Thyroid gland (tissue), 4 donors: ENCODE data around the gene TCAF2. TPM values are rescaled to one million over a fixed set of nuclear protein-coding genes. Genes with fewer than 3 reads are reported as not detected.
A peak's percentile ranks its signal among the peaks of the same experiment; 100 is the strongest.
"Not testable (repeated sequence)": the region's sequence is repeated elsewhere in the genome, so short reads cannot be mapped to it uniquely, and the experiment has no call there.

ENCODE experiments used
- DNase-seq, 2 donors: peaks; one replicate each; pipeline ENCODE4 v3.0.0-alpha.2; 2019
- H3K27ac ChIP-seq, 3 donors: fragments of 200-600 bp; sonication (generic); 1 replicate in 2 of 3; 2 replicates in 1 of 3; pipeline ENCODE4 v1.5.1; 2016 to 2019; ENCODE audit warnings: mild to moderate bottlenecking in 1 of 3, moderate library complexity in 1 of 3
- H3K27me3 ChIP-seq: fragments of 200-600 bp; sonication (generic); one replicate; pipeline ENCODE4 v1.5.1; 2019
- H3K36me3 ChIP-seq, 2 donors: fragments of 200-600 bp; sonication (generic); one replicate each; pipeline ENCODE4 v1.5.1; 2016 to 2019
- H3K4me1 ChIP-seq, 2 donors: fragments of 200-600 bp; sonication (generic); one replicate each; pipeline ENCODE4 v1.5.1; 2017 to 2019
- H3K4me3 ChIP-seq, 3 donors: fragments of 200-600 bp; sonication (generic); replicated peaks in 1 of 3; 1 replicate in 2 of 3; 2 replicates in 1 of 3; pipeline ENCODE4 v1.5.1; 2016; ENCODE audit warnings: mild to moderate bottlenecking in 1 of 3
- H3K9me3 ChIP-seq: fragments of 200-600 bp; sonication (generic); one replicate; pipeline ENCODE4 v1.5.1; 2017
- WGBS, 2 donors: methylation state at CpG; one replicate each; pipeline ENCODE4 v1.1.5; 2017; 5-methylcytosine and 5-hydroxymethylcytosine counted together
- intact Hi-C: fragments of 100-400 bp; cut with DNase I; formaldehyde crosslinking; loops from one replicate; pipeline ENCODE4 v1.15.1; 2023
- total RNA-seq, 4 donors: library from RNA; depleted of rRNA; stranded (reverse); fragments of >200 nt; gene quantifications; one replicate each; pipeline ENCODE4 v1.2.3, GENCODE V29; 2016
- TF ChIP-seq, protein P1 (sequence below), 6 experiments: fragments of 200-600 bp in 3 of 6; fragments of 450-650 bp in 3 of 6; sonication (generic) in 3 of 6; IDR thresholded peaks; one replicate each; pipeline ENCODE4 v1.5.1; 2016 to 2019; ENCODE audit warnings: antibody characterized with exemption in 6 of 6, mild to moderate bottlenecking in 2 of 6, inconsistent platforms in 1 of 6, moderate library complexity in 1 of 6

Gene TCAF2
- 1 to 10 TPM; 1.0 to 2.4 (median 1.8) TPM for total RNA-seq

DNA sequence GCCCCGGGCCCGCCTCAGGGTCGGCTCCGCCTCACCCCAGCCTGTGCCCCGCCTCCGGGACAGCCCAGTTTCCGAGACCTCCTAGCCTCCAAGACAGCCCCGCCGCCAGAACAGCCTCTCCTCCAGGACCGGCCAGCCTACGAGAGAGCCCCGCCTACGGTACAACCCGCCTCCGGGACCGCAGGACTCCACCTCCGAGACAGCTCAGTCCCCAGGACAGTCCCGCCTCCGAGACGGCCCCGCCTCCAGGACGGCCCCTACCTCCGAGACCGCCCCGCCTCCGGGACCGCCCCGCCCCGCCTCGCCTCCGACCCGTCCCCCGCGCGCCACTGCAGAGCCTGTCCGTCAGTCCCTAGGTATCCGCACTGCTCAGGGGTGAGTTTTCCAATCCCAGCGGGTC, at the start of gene TCAF2:
TCAF2 (plus strand) TSS at position 329 of the 400 bp plus-strand sequence.
- intact Hi-C loops, H3K9me3 ChIP-seq, H3K36me3 ChIP-seq, H3K27ac ChIP-seq, H3K4me3 ChIP-seq, H3K27me3 ChIP-seq, H3K4me1 ChIP-seq: not testable (repeated sequence)
- peak; percentile 62 to 87 for DNase-seq
- WGBS, 2 donors = no CpG with 5 or more reads among the region's 38 CpGs

DNA sequence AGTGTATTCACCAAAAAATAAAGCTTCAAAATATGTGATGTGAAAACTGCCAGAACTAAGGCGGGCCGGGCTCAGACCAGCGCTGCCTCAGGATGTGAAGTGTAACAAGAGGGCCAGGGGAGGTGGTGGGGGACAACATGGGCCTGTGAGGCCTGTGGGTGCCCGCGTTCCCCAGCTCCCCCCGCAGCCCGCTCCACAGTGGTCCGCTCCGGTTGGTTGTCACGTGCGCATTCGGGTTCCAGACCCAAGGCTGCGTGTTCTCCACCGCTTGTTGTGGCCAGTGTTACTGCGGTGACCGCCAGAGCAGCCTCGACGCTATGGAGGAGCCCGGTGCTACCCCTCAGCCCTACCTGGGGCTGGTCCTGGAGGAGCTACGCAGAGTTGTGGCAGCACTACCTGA, 49.3 kb upstream of the TCAF2 start, which contains the start of gene CTAGE15:
CTAGE15 (plus strand) TSS at position 301 of the 400 bp plus-strand sequence; CDS start at position 318, 17 bp downstream.
- WGBS, 2 donors = 89 to 90% methylated on average over 2 to 3 of the region's 20 CpGs
- DNase-seq = not testable (repeated sequence)

DNA sequence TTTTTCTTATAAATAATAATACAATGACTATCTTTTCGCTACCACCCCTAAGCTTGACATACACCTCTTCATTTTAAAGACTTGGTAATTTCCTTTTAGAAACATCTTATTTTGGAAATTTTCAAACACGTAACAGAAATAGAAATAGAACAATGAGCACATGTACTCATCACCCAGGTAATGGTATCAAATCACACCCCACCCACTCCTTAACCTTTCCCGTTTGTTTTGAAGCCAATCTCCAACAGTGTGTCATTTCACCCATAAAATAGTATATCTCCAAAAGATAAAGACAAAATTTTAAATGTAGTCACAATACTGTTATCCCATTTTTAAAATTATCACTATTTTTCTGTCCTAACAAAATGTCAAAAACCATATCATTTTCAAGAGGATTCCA, 32.6 kb upstream of the TCAF2 start:
- 92 to 97% methylated on average over 2 of the region's 3 CpGs for WGBS, 2 donors
- DNase-seq, intact Hi-C loops: not testable (repeated sequence)

More for the DNA sequence above, 49.3 kb upstream of the TCAF2 start, which contains the start of gene CTAGE15:
- H3K36me3 ChIP-seq, H3K27ac ChIP-seq, H3K9me3 ChIP-seq, H3K4me3 ChIP-seq, H3K27me3 ChIP-seq, H3K4me1 ChIP-seq, intact Hi-C loops: not testable (repeated sequence)

DNA sequence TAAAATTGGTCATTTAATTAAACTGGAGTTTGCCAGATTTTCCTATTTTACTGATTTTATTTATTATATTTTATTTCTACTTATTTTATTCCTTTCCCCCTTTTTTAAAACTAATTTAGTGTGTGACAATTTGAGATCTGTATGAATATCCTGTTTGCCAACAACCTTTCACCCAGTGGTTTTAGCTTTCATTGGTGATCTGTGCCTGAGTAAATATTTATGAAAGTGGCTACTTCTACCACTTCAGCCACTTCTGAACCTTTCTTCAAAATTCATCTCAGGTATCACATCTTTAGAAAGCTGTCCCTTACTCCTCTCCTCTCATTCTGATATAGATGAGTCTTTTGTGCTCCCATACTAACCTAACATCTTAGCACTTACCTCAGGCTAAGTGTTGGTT, 30.9 kb upstream of the TCAF2 start:
- H3K27ac ChIP-seq, H3K4me1 ChIP-seq, DNase-seq, intact Hi-C loops, H3K36me3 ChIP-seq, H3K27me3 ChIP-seq, H3K4me3 ChIP-seq, H3K9me3 ChIP-seq: not testable (repeated sequence)

More for the DNA sequence above, 32.6 kb upstream of the TCAF2 start:
- not testable (repeated sequence) for H3K27me3 ChIP-seq, H3K9me3 ChIP-seq, H3K4me1 ChIP-seq, H3K36me3 ChIP-seq, H3K4me3 ChIP-seq, H3K27ac ChIP-seq

DNA sequence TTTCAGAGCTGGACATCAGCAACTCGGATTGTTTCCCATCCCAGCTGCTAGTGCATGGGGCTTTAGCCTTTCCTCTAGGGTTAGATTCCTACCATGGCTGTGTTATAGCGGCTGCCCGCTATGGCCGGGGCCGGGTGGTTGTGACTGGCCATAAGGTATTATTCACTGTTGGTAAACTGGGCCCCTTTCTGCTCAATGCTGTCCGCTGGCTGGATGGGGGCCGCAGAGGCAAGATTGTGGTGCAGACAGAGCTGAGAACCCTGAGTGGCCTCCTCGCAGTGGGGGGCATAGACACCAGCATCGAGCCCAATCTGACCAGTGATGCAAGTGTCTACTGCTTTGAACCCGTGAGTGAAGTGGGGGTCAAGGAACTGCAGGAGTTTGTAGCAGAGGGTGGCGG, 22.7 kb upstream of the TCAF2 start:
- H3K27me3 ChIP-seq, H3K27ac ChIP-seq, H3K36me3 ChIP-seq, H3K4me1 ChIP-seq, H3K4me3 ChIP-seq, intact Hi-C loops, H3K9me3 ChIP-seq: not testable (repeated sequence)
- WGBS, 2 donors = 86 to 90% methylated on average over 4 to 5 of the region's 11 CpGs
- DNase-seq = peak in 1 of 2 donors; percentile 1

DNA sequence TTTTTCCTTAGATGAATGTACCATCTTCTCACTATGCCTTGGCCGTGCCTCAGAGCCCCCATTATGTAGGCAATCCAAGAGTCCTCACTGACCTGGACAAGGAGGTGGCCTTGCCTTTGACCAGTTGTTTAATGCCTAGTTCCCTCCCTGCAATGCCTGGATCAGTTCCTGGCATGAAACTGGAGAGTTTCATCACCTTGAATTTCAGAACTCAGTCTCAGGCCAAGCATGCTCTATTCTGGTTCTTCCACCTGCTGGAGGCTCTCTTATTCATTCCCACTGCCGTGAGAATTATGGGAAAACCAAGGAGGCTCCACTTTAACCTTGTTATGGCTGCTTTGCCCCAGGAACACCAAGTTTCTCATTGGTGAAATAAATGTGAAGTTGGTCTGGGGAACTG, 17.2 kb upstream of the TCAF2 start:
- H3K4me3 ChIP-seq, H3K27ac ChIP-seq, H3K36me3 ChIP-seq, intact Hi-C loops, H3K4me1 ChIP-seq, DNase-seq, H3K27me3 ChIP-seq, H3K9me3 ChIP-seq: not testable (repeated sequence)
- no CpG with 5 or more reads among the region's 2 CpGs for WGBS, 2 donors

DNA sequence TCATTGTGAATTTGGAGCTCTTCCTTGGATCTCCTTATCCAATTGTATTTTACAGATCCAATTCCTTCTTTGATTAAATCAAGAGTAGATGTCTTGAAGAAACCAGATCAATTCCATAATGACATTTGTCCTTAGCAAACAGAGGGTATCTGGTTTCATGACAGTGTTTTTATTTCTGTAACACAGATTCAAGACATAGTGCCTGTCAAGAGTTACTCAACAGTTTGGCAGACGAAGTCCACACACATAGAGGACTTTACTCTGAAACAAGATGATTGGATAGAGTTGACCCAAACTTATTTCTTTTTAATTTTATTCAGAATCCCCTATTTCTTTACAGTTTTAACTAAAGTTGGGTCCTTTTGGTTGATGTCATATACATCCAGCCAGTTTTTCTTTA, 14.7 kb upstream of the TCAF2 start:
- H3K27ac ChIP-seq = not testable (repeated sequence)
- WGBS, 2 donors = no CpG with 5 or more reads among the region's 1 CpG

DNA sequence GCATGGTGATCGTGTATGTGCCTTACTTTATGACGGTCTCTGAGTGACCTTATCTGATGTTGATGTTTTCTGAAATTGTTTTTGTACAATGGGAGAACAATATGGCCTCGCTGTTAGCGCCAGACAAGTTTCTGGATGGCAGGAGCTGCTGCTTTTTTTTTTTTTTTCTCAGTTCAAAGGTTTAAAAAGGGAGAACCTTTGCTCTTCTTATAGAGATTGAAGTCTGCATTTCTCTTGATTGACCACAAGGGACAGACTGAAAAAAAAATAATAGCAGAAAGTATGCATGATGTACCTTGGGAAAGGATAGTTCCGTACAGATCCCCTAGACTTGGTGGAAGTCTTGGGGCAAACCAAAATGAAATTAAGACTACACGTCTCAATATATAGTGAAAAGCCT, 5.2 kb upstream of the TCAF2 start:
- 87 to 90% methylated on average over 4 of the region's 6 CpGs for WGBS, 2 donors
- intact Hi-C loops, H3K9me3 ChIP-seq: not testable (repeated sequence)

More for the DNA sequence above, 14.7 kb upstream of the TCAF2 start:
- H3K4me3 ChIP-seq, H3K4me1 ChIP-seq, H3K36me3 ChIP-seq, H3K9me3 ChIP-seq, DNase-seq, intact Hi-C loops, H3K27me3 ChIP-seq: not testable (repeated sequence)

DNA sequence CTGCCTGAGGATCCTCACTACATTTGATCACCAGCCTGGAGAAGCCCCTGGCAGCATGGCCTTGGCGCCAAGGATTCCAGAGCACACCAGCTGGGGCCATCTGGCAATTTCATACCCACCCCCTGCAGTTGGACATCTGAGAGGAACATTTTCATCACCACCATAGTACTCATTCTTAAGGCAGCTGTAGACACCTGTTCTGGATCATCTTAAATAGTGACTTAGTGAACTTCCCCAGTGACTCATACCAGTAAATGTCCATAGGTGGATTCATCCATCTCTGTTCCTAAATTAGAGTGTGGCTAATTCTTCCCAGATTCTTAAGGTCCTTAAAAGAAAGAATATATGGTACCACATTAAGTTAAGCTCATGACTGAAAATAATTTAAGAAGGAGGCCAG, 3.6 kb upstream of the TCAF2 start:
- DNase-seq, H3K27ac ChIP-seq, H3K36me3 ChIP-seq, H3K9me3 ChIP-seq, H3K4me3 ChIP-seq, H3K27me3 ChIP-seq, H3K4me1 ChIP-seq, intact Hi-C loops: not testable (repeated sequence)
- WGBS, 2 donors = no CpG with 5 or more reads among the region's 1 CpG

More for the DNA sequence above, 5.2 kb upstream of the TCAF2 start:
- H3K4me1 ChIP-seq, H3K36me3 ChIP-seq, H3K27ac ChIP-seq, H3K4me3 ChIP-seq, H3K27me3 ChIP-seq, DNase-seq: not testable (repeated sequence)

DNA sequence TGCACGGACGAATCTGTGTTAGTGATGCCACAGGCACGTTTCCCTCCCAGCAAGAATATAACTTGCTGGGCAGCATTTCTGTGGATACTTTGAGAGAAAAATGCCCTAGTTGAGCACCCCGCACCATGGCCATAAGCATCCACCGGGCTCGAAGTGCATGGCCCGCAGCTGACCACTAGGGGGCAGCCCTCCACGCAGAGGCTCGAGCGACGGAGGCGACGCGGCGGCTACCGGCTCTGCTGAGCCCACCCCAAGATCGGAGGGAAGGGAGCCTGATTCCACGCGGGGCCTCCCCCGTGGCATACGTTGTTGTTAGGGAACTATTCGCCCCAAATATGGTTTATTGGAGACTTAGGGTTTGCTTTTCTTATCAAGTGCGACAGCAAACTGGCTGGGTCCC, 716 bp upstream of the TCAF2 start:
- H3K27me3 ChIP-seq, H3K36me3 ChIP-seq, H3K4me1 ChIP-seq, H3K27ac ChIP-seq, intact Hi-C loops, H3K9me3 ChIP-seq, H3K4me3 ChIP-seq: not testable (repeated sequence)
- TF ChIP-seq, protein P1, sequence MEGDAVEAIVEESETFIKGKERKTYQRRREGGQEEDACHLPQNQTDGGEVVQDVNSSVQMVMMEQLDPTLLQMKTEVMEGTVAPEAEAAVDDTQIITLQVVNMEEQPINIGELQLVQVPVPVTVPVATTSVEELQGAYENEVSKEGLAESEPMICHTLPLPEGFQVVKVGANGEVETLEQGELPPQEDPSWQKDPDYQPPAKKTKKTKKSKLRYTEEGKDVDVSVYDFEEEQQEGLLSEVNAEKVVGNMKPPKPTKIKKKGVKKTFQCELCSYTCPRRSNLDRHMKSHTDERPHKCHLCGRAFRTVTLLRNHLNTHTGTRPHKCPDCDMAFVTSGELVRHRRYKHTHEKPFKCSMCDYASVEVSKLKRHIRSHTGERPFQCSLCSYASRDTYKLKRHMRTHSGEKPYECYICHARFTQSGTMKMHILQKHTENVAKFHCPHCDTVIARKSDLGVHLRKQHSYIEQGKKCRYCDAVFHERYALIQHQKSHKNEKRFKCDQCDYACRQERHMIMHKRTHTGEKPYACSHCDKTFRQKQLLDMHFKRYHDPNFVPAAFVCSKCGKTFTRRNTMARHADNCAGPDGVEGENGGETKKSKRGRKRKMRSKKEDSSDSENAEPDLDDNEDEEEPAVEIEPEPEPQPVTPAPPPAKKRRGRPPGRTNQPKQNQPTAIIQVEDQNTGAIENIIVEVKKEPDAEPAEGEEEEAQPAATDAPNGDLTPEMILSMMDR (IDR thresholded peaks at IDR 0.05) = peak in 2 of 6 experiments; percentile 38 to 60
- DNase-seq = peak; percentile 62 to 84
- WGBS, 2 donors = no CpG with 5 or more reads among the region's 23 CpGs

DNA sequence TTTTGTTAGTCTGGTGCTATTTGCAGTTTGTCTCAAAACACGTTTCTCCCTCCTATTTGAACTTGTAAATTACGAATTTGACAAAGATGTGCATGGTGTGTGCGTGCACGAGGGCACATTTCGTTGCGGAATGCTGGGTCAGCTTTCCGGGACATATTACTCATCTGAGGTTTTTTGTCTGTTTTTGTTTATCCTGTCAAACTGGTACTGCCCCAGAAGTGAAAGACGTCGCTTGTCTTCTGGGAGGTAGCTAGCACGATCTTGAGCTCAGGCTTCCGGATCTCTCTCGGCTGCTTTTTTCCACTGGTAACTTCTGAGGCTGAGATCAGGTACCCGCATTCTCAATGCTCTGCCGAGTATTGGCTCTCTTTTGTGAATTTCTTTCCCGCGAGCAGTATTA, 401 bp downstream of the TCAF2 start:
- H3K4me3 ChIP-seq, H3K9me3 ChIP-seq: not testable (repeated sequence)
- no CpG with 5 or more reads among the region's 16 CpGs for WGBS, 2 donors

DNA sequence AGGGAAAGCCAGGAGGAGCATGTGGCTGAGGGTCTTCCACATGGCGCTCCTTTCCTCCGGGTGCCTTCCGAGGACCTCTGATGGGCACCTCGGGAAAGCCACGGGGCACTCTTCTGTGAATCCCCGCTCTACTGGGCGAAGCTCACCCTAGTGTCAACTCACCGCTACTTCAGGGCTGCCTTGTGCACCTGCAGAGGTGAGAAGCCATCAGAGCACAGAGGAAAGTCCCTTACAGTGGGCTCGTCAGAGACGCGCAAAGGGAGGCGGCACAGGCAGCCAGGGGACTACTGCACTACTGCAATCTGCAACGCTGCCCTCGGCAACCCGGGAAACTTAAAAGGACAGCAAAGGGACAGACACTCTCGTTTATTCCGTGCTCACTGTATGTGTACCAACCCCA, 1.4 kb downstream of the TCAF2 start:
- H3K27ac ChIP-seq, DNase-seq, H3K4me1 ChIP-seq, H3K36me3 ChIP-seq, H3K4me3 ChIP-seq, H3K27me3 ChIP-seq, H3K9me3 ChIP-seq, intact Hi-C loops: not testable (repeated sequence)
- WGBS, 2 donors = 75% methylated on average over 2 of the region's 17 CpGs; no CpG with 5 or more reads in 1 of the 2 donors

More for the DNA sequence above, 401 bp downstream of the TCAF2 start:
- intact Hi-C loops, H3K4me1 ChIP-seq, H3K27me3 ChIP-seq, DNase-seq, H3K36me3 ChIP-seq, H3K27ac ChIP-seq: not testable (repeated sequence)

DNA sequence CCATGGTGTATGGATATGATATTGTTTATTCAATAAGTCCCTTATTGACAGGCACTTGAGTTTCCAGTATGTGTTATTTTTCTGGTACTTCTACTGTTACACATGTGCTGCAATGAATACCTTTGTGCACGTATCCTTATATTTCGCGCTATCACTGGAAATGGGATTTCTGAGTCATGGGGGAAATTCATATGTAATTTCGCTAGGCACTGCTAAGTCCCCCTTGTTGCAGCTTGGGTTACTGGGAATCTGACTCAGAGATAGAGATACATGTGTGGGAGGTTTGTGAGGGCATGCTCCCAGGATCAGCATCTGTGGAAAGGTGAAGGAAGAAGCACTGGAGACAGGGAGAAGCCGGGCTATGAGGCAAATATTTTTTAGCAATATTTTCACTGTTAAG, 9.9 kb downstream of the TCAF2 start:
- WGBS, 2 donors = no CpG with 5 or more reads among the region's 5 CpGs
- H3K27me3 ChIP-seq, H3K4me1 ChIP-seq, H3K4me3 ChIP-seq, H3K27ac ChIP-seq, DNase-seq, H3K36me3 ChIP-seq, H3K9me3 ChIP-seq, intact Hi-C loops: not testable (repeated sequence)
